Prostate gland (tissue), 2 donors: ENCODE results near the gene CCDC97. TPM values are rescaled to one million over a fixed set of nuclear protein-coding genes. Genes with fewer than 3 reads are reported as not detected.

Source experiments
- DNase-seq: peaks from one replicate; pipeline ENCODE4 v3.0.0-alpha.2; 2019; ENCODE audit warnings: low spot score
- H3K27ac ChIP-seq, 2 donors: fragments of 200-600 bp; sonication (generic); 2 replicates each; pipeline ENCODE4 v1.5.1; 2017 to 2019
- H3K27me3 ChIP-seq: fragments of 200-600 bp; sonication (generic); replicated peaks from 2 replicates; pipeline ENCODE4 v1.5.1; 2019; ENCODE audit not compliant: insufficient read depth
- H3K36me3 ChIP-seq, 2 donors: fragments of 200-600 bp; sonication (generic); 1 replicate in 1 of 2; 2 replicates in 1 of 2; pipeline versions ENCODE4 v1.5.1 to v1.8.1; 2017 to 2019
- H3K4me1 ChIP-seq: fragments of 200-600 bp; sonication (generic); replicated peaks from 2 replicates; pipeline ENCODE4 v1.5.1; 2019
- H3K4me3 ChIP-seq, 2 donors: fragments of 200-600 bp; sonication (generic); 2 replicates each; pipeline ENCODE4 v1.5.1; 2017 to 2019
- H3K9me3 ChIP-seq: fragments of 200-600 bp; sonication (generic); 2 replicates; pipeline ENCODE4 v1.5.1; 2017
- POLR2A ChIP-seq: fragments of 450-650 bp; IDR thresholded peaks from one replicate; pipeline ENCODE4 v1.6.1; 2016; ENCODE audit warnings: antibody characterized with exemption, mild to moderate bottlenecking
- POLR2AphosphoS5 ChIP-seq: sonication (generic); formaldehyde crosslinking; IDR thresholded peaks from one replicate; pipeline ENCODE4 v1.6.1; 2017; ENCODE audit warnings: antibody characterized with exemption
- WGBS: methylation state at CpG from one replicate; pipeline ENCODE4 v1.1.5; 2018; 5-methylcytosine and 5-hydroxymethylcytosine counted together
- intact Hi-C: fragments of 100-400 bp; cut with DNase I; formaldehyde crosslinking; loops from one replicate; pipeline ENCODE4 v1.14.2; 2022
- total RNA-seq, 2 donors: library from RNA; depleted of rRNA; stranded (reverse); fragments of >200 nt; gene quantifications; one replicate each; pipeline ENCODE4 v1.1.0, GENCODE V29; 2016
- TF ChIP-seq, protein P1 (sequence below), 4 experiments: fragments of 200-600 bp in 2 of 4; fragments of 450-650 bp in 2 of 4; sonication (generic) in 2 of 4; IDR thresholded peaks; 1 replicate in 3 of 4; 2 replicates in 1 of 4; pipeline ENCODE4 v1.5.1; 2016 to 2019; ENCODE audit warnings: antibody characterized with exemption in 4 of 4, mild to moderate bottlenecking in 2 of 4, moderate library complexity in 2 of 4

CCDC97 gene
- total RNA-seq, 2 donors from 2014 or later = 21.0 to 34.4 TPM

DNA sequence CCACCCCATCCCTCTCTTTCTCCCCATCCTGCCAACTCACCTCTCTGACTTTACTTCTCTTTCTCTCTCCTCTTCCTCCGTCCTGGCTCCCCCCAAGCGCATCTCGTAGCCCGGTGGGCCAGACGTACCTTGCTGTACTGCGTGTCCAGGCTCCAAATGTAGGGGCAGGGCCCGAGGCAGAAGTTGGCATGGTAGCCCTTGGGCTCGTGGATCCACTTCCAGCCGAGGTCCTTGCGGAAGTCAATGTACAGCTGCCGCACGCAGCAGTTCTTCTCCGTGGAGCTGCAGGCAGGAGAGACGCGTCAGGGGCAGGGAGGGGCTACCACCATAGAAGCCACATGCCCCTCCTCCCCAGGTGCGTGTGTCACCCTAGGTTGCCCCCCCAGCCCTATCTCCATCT is 22.0 kb downstream of the CCDC97 start:
- intact Hi-C loops = no loop called here
- no peak for DNase-seq
- Histone ChIP-seq H3K36me3 (no peaks in the 10 kb centered on the region), H3K4me3 (no peak overlapping the region), H3K27me3 (no peaks in the 10 kb centered on the region), H3K27ac (no peak overlapping the region), H3K9me3 (no peaks in the 10 kb centered on the region), H3K4me1 (no peaks in the 10 kb centered on the region)
- TF ChIP-seq, protein P1, sequence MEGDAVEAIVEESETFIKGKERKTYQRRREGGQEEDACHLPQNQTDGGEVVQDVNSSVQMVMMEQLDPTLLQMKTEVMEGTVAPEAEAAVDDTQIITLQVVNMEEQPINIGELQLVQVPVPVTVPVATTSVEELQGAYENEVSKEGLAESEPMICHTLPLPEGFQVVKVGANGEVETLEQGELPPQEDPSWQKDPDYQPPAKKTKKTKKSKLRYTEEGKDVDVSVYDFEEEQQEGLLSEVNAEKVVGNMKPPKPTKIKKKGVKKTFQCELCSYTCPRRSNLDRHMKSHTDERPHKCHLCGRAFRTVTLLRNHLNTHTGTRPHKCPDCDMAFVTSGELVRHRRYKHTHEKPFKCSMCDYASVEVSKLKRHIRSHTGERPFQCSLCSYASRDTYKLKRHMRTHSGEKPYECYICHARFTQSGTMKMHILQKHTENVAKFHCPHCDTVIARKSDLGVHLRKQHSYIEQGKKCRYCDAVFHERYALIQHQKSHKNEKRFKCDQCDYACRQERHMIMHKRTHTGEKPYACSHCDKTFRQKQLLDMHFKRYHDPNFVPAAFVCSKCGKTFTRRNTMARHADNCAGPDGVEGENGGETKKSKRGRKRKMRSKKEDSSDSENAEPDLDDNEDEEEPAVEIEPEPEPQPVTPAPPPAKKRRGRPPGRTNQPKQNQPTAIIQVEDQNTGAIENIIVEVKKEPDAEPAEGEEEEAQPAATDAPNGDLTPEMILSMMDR (IDR thresholded peaks at IDR 0.05) = no peak
- TF ChIP-seq POLR2A = no peak
- 93% methylated on average over 16 of the region's 16 CpGs for WGBS

DNA sequence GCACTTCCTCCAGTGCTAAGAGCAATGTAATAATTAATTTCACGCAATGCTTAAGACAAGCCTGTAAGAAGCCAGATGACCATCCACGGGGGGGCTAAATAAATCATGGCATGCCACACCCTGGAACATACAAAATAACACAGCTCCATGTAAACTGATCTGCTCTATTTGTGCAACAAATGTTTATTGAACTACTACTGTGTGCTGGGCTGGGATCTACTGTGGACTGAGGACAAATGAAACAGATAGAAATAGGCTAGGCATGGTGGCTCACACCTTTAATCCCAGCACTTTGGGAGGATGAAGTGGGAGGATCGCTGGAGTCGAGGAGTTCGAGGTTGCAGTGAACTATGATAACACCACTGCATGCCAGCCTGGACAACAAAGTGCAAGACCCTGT is 22.5 kb downstream of the CCDC97 start:
- H3K27me3 ChIP-seq = no peaks in the 10 kb centered on the region
- no peak overlapping the region for H3K4me3 ChIP-seq
- no peaks in the 10 kb centered on the region for H3K4me1 ChIP-seq
- WGBS = 93% methylated on average over 5 of the region's 5 CpGs
- no peak for DNase-seq
- intact Hi-C loops = no loop called here
- no peak overlapping the region for H3K27ac ChIP-seq
- TF ChIP-seq POLR2A (no peak), POLR2AphosphoS5 (no peak)
- TF ChIP-seq, protein P1 (IDR thresholded peaks at IDR 0.05) = no peak
- no peaks in the 10 kb centered on the region for H3K36me3 ChIP-seq
- H3K9me3 ChIP-seq = no peaks in the 10 kb centered on the region

DNA sequence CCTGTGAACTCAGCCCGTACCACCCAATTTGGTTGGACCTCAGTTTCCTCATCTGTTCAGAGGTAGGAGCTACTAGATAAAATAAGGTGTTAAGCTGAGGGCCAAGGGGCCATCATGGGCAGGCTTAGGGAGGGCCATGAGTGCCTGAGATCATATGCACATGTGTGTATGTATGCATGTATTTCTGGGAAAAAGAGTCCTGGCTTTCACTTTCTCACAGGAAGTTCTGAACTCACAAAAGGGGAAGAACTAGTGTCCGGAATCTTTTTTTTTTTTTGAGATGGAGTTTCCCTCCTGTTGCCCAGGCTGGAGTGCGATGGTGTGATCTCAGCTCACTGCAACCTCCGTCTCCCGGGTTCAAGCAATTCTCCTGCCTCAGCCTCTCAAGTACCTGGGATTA is 24.8 kb downstream of the CCDC97 start:
- TF ChIP-seq, protein P1 (IDR thresholded peaks at IDR 0.05) = no peak
- H3K4me3 ChIP-seq = no peak overlapping the region
- intact Hi-C loops = no loop called here
- no peak overlapping the region for H3K27ac ChIP-seq
- no peaks in the 10 kb centered on the region for H3K9me3 ChIP-seq
- no peak for DNase-seq
- WGBS = 85% methylated on average over 5 of the region's 5 CpGs
- no peaks in the 10 kb centered on the region for H3K27me3 ChIP-seq
- H3K36me3 ChIP-seq = no peaks in the 10 kb centered on the region
- H3K4me1 ChIP-seq = no peaks in the 10 kb centered on the region

DNA sequence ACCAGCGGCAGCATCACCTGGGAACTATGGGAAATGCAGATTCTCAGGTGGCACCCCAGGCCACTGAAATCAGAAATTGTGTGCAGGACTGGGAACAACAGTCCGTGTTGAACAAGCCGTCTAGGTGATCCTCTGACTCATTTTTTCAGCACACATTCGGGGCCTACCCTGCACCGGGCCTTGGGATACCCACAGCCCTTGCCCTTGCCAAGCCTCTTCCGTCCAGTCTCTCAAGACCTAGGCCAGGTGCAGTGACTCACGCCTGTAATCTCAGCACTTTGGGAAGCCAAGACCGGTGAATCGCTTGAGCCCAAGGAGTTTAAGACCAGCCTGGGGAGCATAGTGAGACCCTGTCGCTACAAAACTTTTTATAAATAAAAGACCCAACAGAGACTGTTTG is 25.5 kb downstream of the CCDC97 start:
- Histone ChIP-seq H3K36me3 (no peaks in the 10 kb centered on the region), H3K4me3 (no peak overlapping the region)

DNA sequence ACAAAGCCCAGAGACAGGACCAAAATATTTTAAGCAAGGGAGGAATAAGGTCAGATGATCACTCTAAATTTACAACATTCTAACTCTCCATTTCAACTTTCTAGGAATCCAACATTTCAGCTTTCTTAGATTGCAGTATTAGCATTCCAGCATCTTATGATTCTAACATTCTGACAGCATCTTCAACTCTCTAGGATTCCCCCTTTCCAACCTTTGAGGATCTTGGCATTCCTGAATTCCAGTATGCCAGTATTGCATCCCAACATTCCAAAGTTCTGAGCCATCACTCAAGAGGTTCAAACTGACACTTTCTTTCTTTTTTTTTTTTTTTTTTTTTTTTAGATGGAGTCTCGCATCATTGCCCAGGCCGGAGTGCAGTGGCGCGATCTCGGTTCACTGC is 30.0 kb downstream of the CCDC97 start:
- Histone ChIP-seq H3K27ac (no peak overlapping the region), H3K27me3 (no peaks in the 10 kb centered on the region), H3K36me3 (no peaks in the 10 kb centered on the region), H3K9me3 (no peaks in the 10 kb centered on the region), H3K4me3 (no peak overlapping the region), H3K4me1 (no peaks in the 10 kb centered on the region)
- TF ChIP-seq POLR2AphosphoS5 (no peak), POLR2A (no peak)
- TF ChIP-seq, protein P1 (IDR thresholded peaks at IDR 0.05) = no peak
- 99% methylated on average over 5 of the region's 5 CpGs for WGBS
- intact Hi-C loops = no loop called here
- no peak for DNase-seq

More for the DNA sequence above, 25.5 kb downstream of the CCDC97 start:
- intact Hi-C loops = no loop called here
- H3K4me1 ChIP-seq = no peaks in the 10 kb centered on the region
- H3K9me3 ChIP-seq = no peaks in the 10 kb centered on the region
- H3K27me3 ChIP-seq = no peaks in the 10 kb centered on the region
- TF ChIP-seq POLR2A (no peak), POLR2AphosphoS5 (no peak)
- TF ChIP-seq, protein P1 (IDR thresholded peaks at IDR 0.05) = no peak
- DNase-seq = no peak
- 94% methylated on average over 10 of the region's 10 CpGs for WGBS
- no peak overlapping the region for H3K27ac ChIP-seq
